Measurements from ENCODE around the gene PAX2.
"Not testable (repeated sequence)": the region's sequence is repeated elsewhere in the genome, so short reads cannot be mapped to it uniquely, and the experiment has no call there.

PAX2 gene

GRCh38 chr10:100744987-100745881 lies at the start of gene PAX2:
PAX2 (plus strand) TSS chr10:100745582; CDS start chr10:100746261, 679 bp downstream.
- no peak for DNase-seq

GRCh38 chr10:100696477-100696901 lies 48.9 kb upstream of the PAX2 start:
- DNase-seq = no peak

- DNase-seq = no peak
Measured at GRCh38 chr10:100697070-100697469, 48.3 kb upstream of the PAX2 start.

GRCh38 chr10:100697631-100698030 lies 47.8 kb upstream of the PAX2 start:
- no peak for DNase-seq

- not testable (repeated sequence) for DNase-seq
Measured at GRCh38 chr10:100701704-100702103, 43.7 kb upstream of the PAX2 start.

- no peak for DNase-seq
Measured at GRCh38 chr10:100705139-100705538, 40.2 kb upstream of the PAX2 start.

- no peak for DNase-seq
Measured at GRCh38 chr10:100707261-100707848, 38.0 kb upstream of the PAX2 start.

GRCh38 chr10:100709146-100710082 lies 36.0 kb upstream of the PAX2 start:
- DNase-seq = no peak

GRCh38 chr10:100710151-100710871 lies 35.1 kb upstream of the PAX2 start:
- no peak for DNase-seq

GRCh38 chr10:100713049-100713858 lies 32.1 kb upstream of the PAX2 start:
- no peak for DNase-seq

- no peak for DNase-seq
Measured at GRCh38 chr10:100713859-100714565, 31.4 kb upstream of the PAX2 start.

GRCh38 chr10:100714566-100714950 lies 30.8 kb upstream of the PAX2 start:
- DNase-seq = no peak

GRCh38 chr10:100715101-100715444 lies 30.3 kb upstream of the PAX2 start:
- no peak for DNase-seq

GRCh38 chr10:100715445-100716385 lies 29.7 kb upstream of the PAX2 start:
- no peak for DNase-seq

- DNase-seq = no peak
Measured at GRCh38 chr10:100717166-100717565, 28.2 kb upstream of the PAX2 start.

- DNase-seq = no peak
Measured at GRCh38 chr10:100718197-100718742, 27.1 kb upstream of the PAX2 start.

- no peak for DNase-seq
Measured at GRCh38 chr10:100723180-100723579, 22.2 kb upstream of the PAX2 start.

GRCh38 chr10:100723770-100724530 lies 21.4 kb upstream of the PAX2 start:
- DNase-seq = no peak

- no peak for DNase-seq
Measured at GRCh38 chr10:100724531-100725027, 20.8 kb upstream of the PAX2 start.
